Measurements from ENCODE around the gene NFE2L2.
"Not testable (repeated sequence)": the region's sequence is repeated elsewhere in the genome, so short reads cannot be mapped to it uniquely, and the experiment has no call there.

NFE2L2 gene

GRCh38 chr2:177279847-177280246, 15.3 kb upstream of the NFE2L2 start:
- DNase-seq = no peak

- DNase-seq = no peak
Measured at GRCh38 chr2:177275743-177276055, 11.2 kb upstream of the NFE2L2 start.

- no peak for DNase-seq
Measured at GRCh38 chr2:177275040-177275742, 10.7 kb upstream of the NFE2L2 start.

GRCh38 chr2:177273408-177273807, 8.9 kb upstream of the NFE2L2 start:
- no peak for DNase-seq

- no peak for DNase-seq
Measured at GRCh38 chr2:177272765-177273164, 8.2 kb upstream of the NFE2L2 start.

- no peak for DNase-seq
Measured at GRCh38 chr2:177271981-177272666, 7.6 kb upstream of the NFE2L2 start.

- no peak for DNase-seq
Measured at GRCh38 chr2:177270531-177270930, 6.0 kb upstream of the NFE2L2 start.

GRCh38 chr2:177268901-177269300, 4.4 kb upstream of the NFE2L2 start:
- DNase-seq = no peak

- DNase-seq = no peak
Measured at GRCh38 chr2:177268187-177268871, 3.8 kb upstream of the NFE2L2 start.

GRCh38 chr2:177266955-177267354, 2.4 kb upstream of the NFE2L2 start:
- not testable (repeated sequence) for DNase-seq

- DNase-seq = no peak
Measured at GRCh38 chr2:177265824-177266817, 1.6 kb upstream of the NFE2L2 start.

GRCh38 chr2:177264209-177264692, 276 bp downstream of the NFE2L2 start:
- no peak for DNase-seq

GRCh38 chr2:177263451-177264208, 897 bp downstream of the NFE2L2 start:
- DNase-seq = peak; percentile 87

- no peak for DNase-seq
Measured at GRCh38 chr2:177262958-177263450, 1.5 kb downstream of the NFE2L2 start.

- no peak for DNase-seq
Measured at GRCh38 chr2:177262092-177262491, 2.4 kb downstream of the NFE2L2 start.

- no peak for DNase-seq
Measured at GRCh38 chr2:177261116-177262060, 3.1 kb downstream of the NFE2L2 start.

- no peak for DNase-seq
Measured at GRCh38 chr2:177260379-177260778, 4.1 kb downstream of the NFE2L2 start.

GRCh38 chr2:177258059-177258458, 6.5 kb downstream of the NFE2L2 start:
- no peak for DNase-seq

GRCh38 chr2:177257471-177257870, 7.1 kb downstream of the NFE2L2 start:
- DNase-seq = no peak

GRCh38 chr2:177256695-177257094, 7.8 kb downstream of the NFE2L2 start:
- no peak for DNase-seq

- DNase-seq = no peak
Measured at GRCh38 chr2:177256026-177256425, 8.5 kb downstream of the NFE2L2 start.

All from NCI-H1092 (cell line).